ENCODE results near the gene MED22.
"Not testable (repeated sequence)": the region's sequence is repeated elsewhere in the genome, so short reads cannot be mapped to it uniquely, and the experiment has no call there.

The MED22 gene

DNA sequence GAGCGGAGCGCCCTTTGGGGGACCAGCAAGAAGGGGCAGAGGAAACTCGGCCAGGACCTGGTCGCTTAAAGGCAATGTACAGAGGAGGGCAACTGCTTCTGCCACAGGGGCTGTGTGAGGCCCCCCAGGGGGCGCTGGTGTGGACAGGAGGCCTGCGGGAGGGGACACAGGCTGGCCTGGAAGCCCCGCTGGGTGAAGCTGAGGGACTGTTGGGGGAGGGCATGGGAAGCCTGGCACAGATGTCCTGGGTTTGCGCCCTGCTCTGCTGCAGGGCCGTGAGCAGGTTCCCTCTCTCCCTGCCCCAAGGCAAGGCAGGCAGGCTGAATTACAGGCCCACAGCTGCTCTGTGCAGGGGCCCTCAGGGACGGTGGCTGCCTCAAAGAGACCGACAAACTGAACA is 5.4 kb downstream of the MED22 start:
- peaks cover 58% of the 10 kb centered on the region for H3K36me3 ChIP-seq (ENCODE audit: control insufficient read depth, insufficient read depth, low read length, severe bottlenecking)
- H3K4me3 ChIP-seq (ENCODE audit: low read length) = no peak overlapping the region
- no peak overlapping the region for H3K9ac ChIP-seq (ENCODE audit: low read length)
- peaks cover 10% of the 10 kb centered on the region for H3K4me1 ChIP-seq (ENCODE audit: control insufficient read depth, insufficient read depth, low read length)
- DNase-seq (ENCODE audit: low read depth) = no peak
- H3K9me3 ChIP-seq (ENCODE audit: control insufficient read depth, low read length) = no peaks in the 10 kb centered on the region
- no peaks in the 10 kb centered on the region for H3K27me3 ChIP-seq (replicated peaks; ENCODE audit: control insufficient read depth, insufficient read depth, low read length)

DNA sequence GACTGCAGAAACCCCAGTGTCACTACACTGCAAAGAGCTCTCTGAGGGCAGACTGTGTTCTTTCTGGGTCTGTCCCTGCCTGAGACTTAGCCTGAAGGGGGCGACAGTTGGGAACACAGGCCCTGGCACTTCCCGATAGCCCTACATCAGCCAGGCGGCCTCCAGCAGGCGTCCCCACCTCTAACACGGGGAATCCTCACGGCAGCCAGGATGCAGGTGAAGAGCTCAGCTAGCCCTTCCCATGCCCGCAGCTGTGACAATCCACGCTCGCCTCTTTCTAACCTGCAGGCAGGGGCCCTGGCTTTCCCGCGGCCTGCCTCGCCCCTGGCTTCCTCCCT is 5.9 kb downstream of the MED22 start:
- Histone ChIP-seq H3K9ac (ENCODE audit: low read length) (no peak overlapping the region), H3K27me3 (replicated peaks; ENCODE audit: control insufficient read depth, insufficient read depth, low read length) (no peaks in the 10 kb centered on the region), H3K36me3 (ENCODE audit: control insufficient read depth, insufficient read depth, low read length, severe bottlenecking) (peaks cover 58% of the 10 kb centered on the region), H3K9me3 (ENCODE audit: control insufficient read depth, low read length) (no peaks in the 10 kb centered on the region), H3K4me1 (ENCODE audit: control insufficient read depth, insufficient read depth, low read length) (peaks cover 10% of the 10 kb centered on the region), H3K4me3 (ENCODE audit: low read length) (no peak overlapping the region)
- DNase-seq (ENCODE audit: low read depth) = no peak

DNA sequence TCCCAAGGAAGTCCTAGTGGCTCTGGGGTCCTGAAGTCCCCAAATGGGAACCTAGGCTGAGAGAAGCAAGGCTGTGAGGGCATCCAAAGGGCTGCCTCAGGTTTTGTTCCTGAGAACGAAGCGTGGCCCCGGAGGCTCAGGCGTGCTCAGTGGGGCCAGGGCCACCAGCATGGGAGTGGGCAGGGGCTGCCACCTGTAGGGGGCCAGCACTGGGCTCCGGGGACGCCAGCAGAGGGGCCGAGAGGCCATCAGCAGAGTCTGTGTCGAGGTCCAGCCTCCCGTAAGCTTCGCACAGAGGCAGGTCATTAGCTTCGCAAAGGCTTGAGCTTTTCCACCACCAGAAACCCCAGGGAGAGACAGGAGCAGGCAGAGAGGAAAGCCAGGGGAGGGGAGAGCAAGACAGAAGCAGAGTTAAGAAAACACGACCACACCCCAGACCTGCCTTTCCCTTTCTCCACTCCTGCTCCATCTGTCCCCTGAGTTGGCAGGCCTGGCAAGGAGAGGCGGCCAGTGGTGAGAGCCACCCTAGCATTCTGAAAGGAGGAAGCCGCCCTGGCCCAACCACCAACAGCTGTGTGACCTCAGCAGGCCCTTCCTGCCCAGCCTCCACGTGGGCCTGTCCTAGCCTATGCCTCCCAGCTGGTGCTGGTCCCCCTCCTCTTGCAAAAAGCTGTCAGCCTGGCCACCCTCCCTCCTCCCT is 6.4 kb downstream of the MED22 start:
- Histone ChIP-seq H3K4me1 (ENCODE audit: control insufficient read depth, insufficient read depth, low read length) (peaks cover 6% of the 10 kb centered on the region), H3K9ac (ENCODE audit: low read length) (no peak overlapping the region), H3K9me3 (ENCODE audit: control insufficient read depth, low read length) (no peaks in the 10 kb centered on the region), H3K4me3 (ENCODE audit: low read length) (no peak overlapping the region), H3K36me3 (ENCODE audit: control insufficient read depth, insufficient read depth, low read length, severe bottlenecking) (peaks cover 58% of the 10 kb centered on the region), H3K27me3 (replicated peaks; ENCODE audit: control insufficient read depth, insufficient read depth, low read length) (no peaks in the 10 kb centered on the region)
- DNase-seq (ENCODE audit: low read depth) = no peak

DNA sequence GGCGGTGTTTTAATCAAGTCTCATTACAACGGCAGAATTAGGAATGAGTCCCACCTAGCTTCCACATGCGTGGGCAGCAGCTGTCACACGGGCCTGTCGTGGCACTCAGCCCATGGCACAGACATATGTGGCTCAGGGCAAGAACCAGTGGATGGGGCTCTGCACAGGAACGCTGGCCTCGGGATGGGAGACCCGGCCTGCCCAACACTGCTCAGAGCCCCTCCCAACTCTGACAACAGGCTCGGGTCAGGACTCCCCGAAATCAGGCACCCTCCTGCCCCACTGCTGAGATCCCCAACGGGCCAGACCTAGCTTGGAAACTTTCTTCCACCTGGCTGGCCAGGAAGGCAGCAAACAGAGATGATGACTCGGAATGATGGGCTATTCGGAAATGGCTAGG is 7.0 kb downstream of the MED22 start:
- Histone ChIP-seq H3K27me3 (replicated peaks; ENCODE audit: control insufficient read depth, insufficient read depth, low read length) (no peaks in the 10 kb centered on the region), H3K4me3 (ENCODE audit: low read length) (no peak overlapping the region), H3K9ac (ENCODE audit: low read length) (no peak overlapping the region), H3K36me3 (ENCODE audit: control insufficient read depth, insufficient read depth, low read length, severe bottlenecking) (peaks cover 58% of the 10 kb centered on the region), H3K9me3 (ENCODE audit: control insufficient read depth, low read length) (no peaks in the 10 kb centered on the region), H3K4me1 (ENCODE audit: control insufficient read depth, insufficient read depth, low read length) (peaks cover 4% of the 10 kb centered on the region)
- no peak for DNase-seq (ENCODE audit: low read depth)

DNA sequence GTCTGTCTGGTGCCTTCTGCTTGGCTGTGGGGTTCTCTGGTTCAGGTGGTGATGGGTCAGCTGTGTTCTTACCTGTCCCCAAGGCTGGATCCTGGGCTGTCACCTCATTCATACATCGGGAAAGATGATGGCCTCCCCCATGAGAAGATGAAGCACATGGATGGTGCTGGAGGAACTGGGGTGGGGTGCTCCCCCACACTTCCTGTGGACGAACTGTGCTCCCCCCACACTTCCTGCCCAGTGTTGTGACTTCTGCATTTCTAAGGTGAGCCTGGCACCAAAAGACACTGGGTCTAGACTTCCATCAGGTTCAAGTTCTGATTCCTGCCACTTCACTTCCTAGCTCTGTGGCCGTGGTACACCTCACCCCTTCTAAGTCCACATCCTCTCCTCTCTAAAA is 7.7 kb downstream of the MED22 start:
- no peaks in the 10 kb centered on the region for H3K27me3 ChIP-seq (replicated peaks; ENCODE audit: control insufficient read depth, insufficient read depth, low read length)
- H3K4me1 ChIP-seq (ENCODE audit: control insufficient read depth, insufficient read depth, low read length) = peaks cover 4% of the 10 kb centered on the region
- H3K4me3 ChIP-seq (ENCODE audit: low read length) = no peak overlapping the region
- H3K36me3 ChIP-seq (ENCODE audit: control insufficient read depth, insufficient read depth, low read length, severe bottlenecking) = peaks cover 58% of the 10 kb centered on the region
- no peaks in the 10 kb centered on the region for H3K9me3 ChIP-seq (ENCODE audit: control insufficient read depth, low read length)
- DNase-seq (ENCODE audit: low read depth) = no peak
- no peak overlapping the region for H3K9ac ChIP-seq (ENCODE audit: low read length)

DNA sequence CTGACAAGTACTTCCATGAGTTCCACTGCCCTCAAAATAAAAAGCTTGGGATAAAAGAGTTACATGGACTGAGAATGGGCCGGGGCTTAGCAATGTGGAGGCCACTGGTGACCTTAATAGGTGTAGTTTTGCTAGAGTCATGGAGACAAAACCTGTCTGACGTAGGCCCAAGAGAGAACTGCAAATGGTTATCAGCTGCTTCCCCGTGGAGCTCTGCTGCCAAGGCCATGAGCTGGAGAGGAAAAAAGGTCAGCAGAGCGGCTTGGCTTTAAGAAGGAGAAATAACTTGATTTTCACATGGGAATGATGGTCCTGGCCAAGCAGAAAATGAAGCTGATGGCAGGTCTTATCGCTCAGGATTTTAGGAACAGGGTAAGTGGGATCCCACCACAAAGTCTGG is 8.3 kb downstream of the MED22 start:
- Histone ChIP-seq H3K4me3 (ENCODE audit: low read length) (no peak overlapping the region), H3K4me1 (ENCODE audit: control insufficient read depth, insufficient read depth, low read length) (peaks cover 7% of the 10 kb centered on the region), H3K9me3 (ENCODE audit: control insufficient read depth, low read length) (no peaks in the 10 kb centered on the region), H3K36me3 (ENCODE audit: control insufficient read depth, insufficient read depth, low read length, severe bottlenecking) (peaks cover 55% of the 10 kb centered on the region), H3K27me3 (replicated peaks; ENCODE audit: control insufficient read depth, insufficient read depth, low read length) (no peaks in the 10 kb centered on the region), H3K9ac (ENCODE audit: low read length) (no peak overlapping the region)
- no peak for DNase-seq (ENCODE audit: low read depth)

DNA sequence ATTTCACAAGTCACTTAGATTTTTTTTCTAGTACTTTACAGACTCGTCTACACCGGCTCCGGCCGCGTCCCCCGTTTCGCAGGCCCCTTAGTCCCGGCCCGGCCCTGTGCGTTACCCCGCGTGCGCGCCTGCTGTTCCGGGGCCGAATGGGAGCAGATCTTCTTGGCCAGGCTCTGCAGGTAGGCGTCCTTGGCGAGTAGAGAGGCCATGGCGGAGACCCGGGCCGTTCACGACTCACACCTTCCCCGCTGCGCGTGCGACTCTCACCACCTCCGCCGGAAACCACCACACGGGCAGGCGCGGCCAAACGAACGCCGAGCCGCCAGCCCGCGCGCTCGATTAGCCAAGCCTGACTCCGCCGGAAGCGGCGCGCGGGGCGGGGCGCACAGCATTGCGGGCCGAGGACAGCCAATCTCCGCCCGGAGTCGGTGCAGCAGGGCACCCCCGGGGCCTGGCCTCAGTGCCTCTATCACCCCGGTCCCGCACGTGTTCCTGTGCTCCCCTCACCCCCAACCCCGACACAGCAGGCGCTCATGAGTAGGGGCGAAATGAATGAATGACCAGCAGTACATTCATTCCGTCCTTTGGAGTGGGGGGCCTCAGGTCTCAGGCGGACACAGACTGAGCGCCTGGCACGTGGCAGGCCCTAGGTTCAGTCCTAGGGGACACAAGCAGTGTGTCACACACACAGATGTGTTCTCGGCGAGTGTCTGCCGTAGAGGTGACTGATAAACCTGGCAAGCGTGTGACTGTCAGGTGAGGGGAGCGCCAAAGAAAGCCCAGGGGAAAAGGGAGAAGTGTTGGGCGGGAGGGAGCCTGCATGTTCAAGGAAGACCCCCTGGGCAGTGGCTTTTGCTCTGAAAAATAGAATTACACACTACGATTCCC is 11.8 kb downstream of the MED22 start, which contains the start of gene SURF6:
TSS of gene SURF6 (minus strand) at position 265 of the 888 bp plus-strand sequence. CDS start at position 209, 56 bp downstream.
- Histone ChIP-seq H3K27me3 (replicated peaks; ENCODE audit: control insufficient read depth, insufficient read depth, low read length) (no peaks in the 10 kb centered on the region), H3K4me1 (ENCODE audit: control insufficient read depth, insufficient read depth, low read length) (peaks cover 10% of the 10 kb centered on the region), H3K9ac (ENCODE audit: low read length) (peak within 1 kb of the TSS; percentile 95), H3K9me3 (ENCODE audit: control insufficient read depth, low read length) (no peaks in the 10 kb centered on the region), H3K36me3 (ENCODE audit: control insufficient read depth, insufficient read depth, low read length, severe bottlenecking) (peaks cover 53% of the 10 kb centered on the region), H3K4me3 (ENCODE audit: low read length) (peak within 1 kb of the TSS; percentile 95)
- DNase-seq (ENCODE audit: low read depth) = peak; percentile 98

DNA sequence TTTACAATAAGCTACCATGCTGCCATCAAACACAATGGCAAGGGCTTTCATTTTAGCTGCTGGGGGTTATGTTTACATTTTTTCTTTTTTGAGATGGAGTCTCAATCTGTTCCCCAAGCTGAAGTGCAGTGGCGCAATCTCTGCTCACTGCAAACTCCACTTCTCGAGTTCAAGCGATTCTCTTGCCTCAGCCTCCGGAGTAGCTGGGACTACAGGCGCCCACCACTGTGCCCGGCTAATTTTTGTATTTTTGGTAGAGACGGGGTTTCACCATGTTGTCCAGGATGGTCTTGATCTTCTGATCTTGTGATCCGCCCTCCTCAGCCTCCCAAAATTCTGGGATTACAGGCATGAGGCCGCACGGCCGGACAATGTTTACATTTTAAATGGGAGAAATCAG is 13.0 kb downstream of the MED22 start:
- not testable (repeated sequence) for H3K27me3 ChIP-seq (replicated peaks; ENCODE audit: control insufficient read depth, insufficient read depth, low read length); DNase-seq (ENCODE audit: low read depth); H3K9me3 ChIP-seq (ENCODE audit: control insufficient read depth, low read length)
- Histone ChIP-seq H3K4me1 (ENCODE audit: control insufficient read depth, insufficient read depth, low read length) (peaks cover 10% of the 10 kb centered on the region), H3K9ac (ENCODE audit: low read length) (peak overlapping the region; percentile 95), H3K4me3 (ENCODE audit: low read length) (peak overlapping the region; percentile 95), H3K36me3 (ENCODE audit: control insufficient read depth, insufficient read depth, low read length, severe bottlenecking) (peaks cover 53% of the 10 kb centered on the region)

DNA sequence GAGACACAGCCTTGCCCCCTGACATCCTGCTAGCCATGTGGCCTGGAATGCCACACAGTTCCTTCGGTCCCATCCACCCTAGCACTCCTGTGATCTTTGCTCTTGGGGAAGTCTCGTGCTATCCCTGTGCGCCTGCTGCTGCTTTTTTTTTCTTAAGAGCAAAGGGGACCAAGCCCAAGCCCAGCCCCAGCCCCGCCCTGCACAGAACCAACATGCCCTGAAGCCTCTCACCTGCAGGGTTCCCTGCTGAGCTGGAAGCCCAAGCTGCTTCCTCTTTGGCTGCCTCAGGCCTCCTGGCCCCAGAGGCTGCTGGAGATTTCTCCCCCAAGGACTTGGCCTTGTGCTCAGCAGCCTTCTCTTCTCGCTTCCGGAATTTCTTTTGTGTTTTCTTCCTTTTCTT is 13.8 kb downstream of the MED22 start:
- Histone ChIP-seq H3K4me3 (ENCODE audit: low read length) (no peak overlapping the region), H3K9me3 (ENCODE audit: control insufficient read depth, low read length) (no peaks in the 10 kb centered on the region), H3K4me1 (ENCODE audit: control insufficient read depth, insufficient read depth, low read length) (peaks cover 10% of the 10 kb centered on the region), H3K9ac (ENCODE audit: low read length) (no peak overlapping the region), H3K36me3 (ENCODE audit: control insufficient read depth, insufficient read depth, low read length, severe bottlenecking) (peaks cover 49% of the 10 kb centered on the region), H3K27me3 (replicated peaks; ENCODE audit: control insufficient read depth, insufficient read depth, low read length) (no peaks in the 10 kb centered on the region)
- DNase-seq (ENCODE audit: low read depth) = no peak

DNA sequence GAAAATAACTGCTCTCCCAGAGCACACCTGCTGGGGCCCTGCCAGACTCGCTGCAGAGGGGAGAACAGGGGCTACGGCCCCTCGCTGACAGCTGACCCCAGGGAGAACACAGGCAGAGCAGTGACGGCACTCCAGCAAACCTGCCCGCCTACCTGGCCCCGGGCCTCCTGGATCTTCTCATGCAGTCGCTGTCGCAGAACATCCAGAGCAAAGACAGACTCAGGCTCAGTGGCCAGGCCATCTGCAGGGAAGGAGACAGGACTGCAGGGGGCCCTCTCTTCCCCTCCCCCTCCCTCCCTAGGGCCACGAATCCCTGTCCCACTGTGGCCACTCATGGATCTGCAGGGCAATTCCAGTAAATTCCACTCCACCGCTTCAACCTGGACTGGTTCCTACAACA is 14.4 kb downstream of the MED22 start:
- Histone ChIP-seq H3K27me3 (replicated peaks; ENCODE audit: control insufficient read depth, insufficient read depth, low read length) (no peaks in the 10 kb centered on the region), H3K36me3 (ENCODE audit: control insufficient read depth, insufficient read depth, low read length, severe bottlenecking) (peaks cover 45% of the 10 kb centered on the region), H3K4me3 (ENCODE audit: low read length) (no peak overlapping the region), H3K9me3 (ENCODE audit: control insufficient read depth, low read length) (no peaks in the 10 kb centered on the region), H3K9ac (ENCODE audit: low read length) (no peak overlapping the region), H3K4me1 (ENCODE audit: control insufficient read depth, insufficient read depth, low read length) (peaks cover 10% of the 10 kb centered on the region)
- DNase-seq (ENCODE audit: low read depth) = no peak

DNA sequence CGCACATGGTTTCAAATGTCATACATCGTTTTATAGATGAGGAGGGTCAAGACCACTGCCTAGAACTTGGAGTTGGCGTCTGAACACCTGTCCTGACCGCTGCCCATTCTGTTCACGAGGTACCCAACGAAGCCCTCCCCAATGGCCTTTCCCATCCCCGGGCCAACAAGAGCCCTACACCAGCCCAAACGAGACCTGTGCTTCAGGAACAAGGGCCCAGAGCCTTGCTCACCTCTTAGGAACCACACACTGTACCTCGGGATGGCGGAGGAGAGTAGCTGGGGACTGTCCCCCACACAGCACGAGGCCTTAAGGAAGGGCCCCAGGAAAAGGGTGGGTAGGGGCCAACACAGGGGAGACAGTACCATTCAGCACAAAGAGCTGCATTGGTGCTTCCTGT is 14.9 kb downstream of the MED22 start:
- Histone ChIP-seq H3K36me3 (ENCODE audit: control insufficient read depth, insufficient read depth, low read length, severe bottlenecking) (peaks cover 45% of the 10 kb centered on the region), H3K9ac (ENCODE audit: low read length) (no peak overlapping the region), H3K4me3 (ENCODE audit: low read length) (no peak overlapping the region), H3K4me1 (ENCODE audit: control insufficient read depth, insufficient read depth, low read length) (peaks cover 10% of the 10 kb centered on the region), H3K27me3 (replicated peaks; ENCODE audit: control insufficient read depth, insufficient read depth, low read length) (no peaks in the 10 kb centered on the region), H3K9me3 (ENCODE audit: control insufficient read depth, low read length) (no peaks in the 10 kb centered on the region)
- DNase-seq (ENCODE audit: low read depth) = no peak

Measured in adipocyte (in vitro differentiated cells).